Adrenal gland (tissue), 12 donors: ENCODE results near the gene EML1. TPM values are rescaled to one million over a fixed set of nuclear protein-coding genes. Genes with fewer than 3 reads are reported as not detected.
A peak's percentile ranks its signal among the peaks of the same experiment; 100 is the strongest.

Experiments
- DNase-seq, 7 donors: peaks; one replicate each; pipeline ENCODE4 v3.0.0-alpha.2; 2019 to 2020
- H3K27ac ChIP-seq, 5 donors: fragments of 200-600 bp; sonication (generic) in 4 of 5; 1 replicate in 3 of 5; 2 replicates in 2 of 5; pipeline versions ENCODE4 v1.5.1 to v1.8.0; 2016 to 2020; ENCODE audit warnings: mild to moderate bottlenecking in 1 of 5
- H3K27me3 ChIP-seq: fragments of 200-600 bp; 2 replicates; pipeline ENCODE4 v1.8.0; 2021
- H3K36me3 ChIP-seq, 2 donors: fragments of 200-600 bp; replicated peaks in 1 of 2; 1 replicate in 1 of 2; 2 replicates in 1 of 2; pipeline versions ENCODE4 v1.5.1 to v1.8.0; 2018 to 2022
- H3K4me1 ChIP-seq, 2 donors: fragments of 200-600 bp; replicated peaks in 1 of 2; 1 replicate in 1 of 2; 2 replicates in 1 of 2; pipeline versions ENCODE4 v1.5.1 to v1.8.0; 2018 to 2021
- H3K4me3 ChIP-seq, 4 donors: fragments of 200-600 bp; sonication (generic) in 3 of 4; one replicate each; pipeline ENCODE4 v1.5.1; 2016 to 2018
- H3K9me3 ChIP-seq, 3 donors: fragments of 200-600 bp; sonication (generic) in 1 of 3; replicated peaks in 1 of 3; 1 replicate in 2 of 3; 2 replicates in 1 of 3; pipeline versions ENCODE4 v1.5.1 to v1.8.0; 2016 to 2021
- POLR2A ChIP-seq, 2 donors: fragments of 450-650 bp; IDR thresholded peaks; one replicate each; pipeline ENCODE4 v1.6.1; 2017; ENCODE audit warnings: antibody characterized with exemption in 2 of 2, mild to moderate bottlenecking in 2 of 2, moderate library complexity in 1 of 2
- WGBS, 4 donors: extraction: QIAGEN DNeasy Blood & Tissue Kit in 2 of 4; methylation state at CpG; one replicate each; pipeline versions ENCODE4 v1.1.5 to v1.1.7; 2013 to 2017; 5-methylcytosine and 5-hydroxymethylcytosine counted together
- intact Hi-C, 2 donors: fragments of 100-400 bp; cut with DNase I; formaldehyde crosslinking; loops; one replicate each; pipeline versions ENCODE4 v1.14.1 to v1.15.0; 2022 to 2023
- polyA plus RNA-seq, 3 donors: library from polyadenylated mRNA; stranded (reverse); fragments of 200-250 nt in 2 of 3; fragments of 350-450 nt in 1 of 3; fragmentation: Illumina TruSeq in 1 of 3; extraction: RNeasy Lipid Tissue Mini Kit (QIAGEN cat#74804) in 1 of 3; gene quantifications; one replicate each; pipeline ENCODE4 v1.2.3, GENCODE V29; 2013 to 2014
- total RNA-seq, 9 donors: library from RNA; depleted of rRNA in 4 of 9; stranded (reverse); fragments of >200 nt in 4 of 9; fragments of 120-200 nt in 1 of 9; fragmentation: NEBNext Ultra II Directional in 1 of 9; extraction: Animal tissue kit (Norgen Biotek cat#: 25700) in 1 of 9; gene quantifications; one replicate each; pipeline versions ENCODE4 v1.1.0 to v1.2.4, GENCODE V29; 2013 to 2023
- TF ChIP-seq, protein P1 (sequence below), 6 experiments: fragments of 450-650 bp in 4 of 6; fragments of 200-600 bp in 2 of 6; sonication (generic) in 1 of 6; IDR thresholded peaks; 1 replicate in 5 of 6; 2 replicates in 1 of 6; pipeline versions ENCODE4 v1.5.1 to v1.8.0; 2016 to 2021; ENCODE audit warnings: antibody characterized with exemption in 6 of 6, mild to moderate bottlenecking in 2 of 6, moderate library complexity in 1 of 6
- donor health status: healthy with polysubstance abuse.
- donor health status: Bipolar disorder and iron deficiency.
- donor health status: DM: yes; HTN: yes; CAD: no.
- donor health status: DM: no; HTN: no; CAD: no.
- donor health status: DM: no; HTN: no; CAD: no.
- donor health status: DM: yes; HTN: yes; CAD: no.

Gene EML1
- total and polyA plus RNA-seq, 12 donors = 5.5 to 59.5 (median 16.2) TPM

GRCh38 chr14:99940064-99940463, 146.9 kb downstream of the EML1 start:
- peaks cover 0 to 11% of the 10 kb centered on the region in 2 donors for H3K36me3 ChIP-seq
- no peak for TF ChIP-seq POLR2A (IDR thresholded peaks at IDR 0.05)
- TF ChIP-seq, protein P1, sequence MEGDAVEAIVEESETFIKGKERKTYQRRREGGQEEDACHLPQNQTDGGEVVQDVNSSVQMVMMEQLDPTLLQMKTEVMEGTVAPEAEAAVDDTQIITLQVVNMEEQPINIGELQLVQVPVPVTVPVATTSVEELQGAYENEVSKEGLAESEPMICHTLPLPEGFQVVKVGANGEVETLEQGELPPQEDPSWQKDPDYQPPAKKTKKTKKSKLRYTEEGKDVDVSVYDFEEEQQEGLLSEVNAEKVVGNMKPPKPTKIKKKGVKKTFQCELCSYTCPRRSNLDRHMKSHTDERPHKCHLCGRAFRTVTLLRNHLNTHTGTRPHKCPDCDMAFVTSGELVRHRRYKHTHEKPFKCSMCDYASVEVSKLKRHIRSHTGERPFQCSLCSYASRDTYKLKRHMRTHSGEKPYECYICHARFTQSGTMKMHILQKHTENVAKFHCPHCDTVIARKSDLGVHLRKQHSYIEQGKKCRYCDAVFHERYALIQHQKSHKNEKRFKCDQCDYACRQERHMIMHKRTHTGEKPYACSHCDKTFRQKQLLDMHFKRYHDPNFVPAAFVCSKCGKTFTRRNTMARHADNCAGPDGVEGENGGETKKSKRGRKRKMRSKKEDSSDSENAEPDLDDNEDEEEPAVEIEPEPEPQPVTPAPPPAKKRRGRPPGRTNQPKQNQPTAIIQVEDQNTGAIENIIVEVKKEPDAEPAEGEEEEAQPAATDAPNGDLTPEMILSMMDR (IDR thresholded peaks at IDR 0.05) = no peak
- H3K27me3 ChIP-seq = no peaks in the 10 kb centered on the region
- H3K4me3 ChIP-seq = no peak overlapping the region
- H3K4me1 ChIP-seq = no peaks in the 10 kb centered on the region
- WGBS, 4 donors = 93 to 97% (median 95%) methylated on average over 15 of the region's 15 CpGs
- no peaks in the 10 kb centered on the region for H3K9me3 ChIP-seq
- no peak overlapping the region for H3K27ac ChIP-seq
- intact Hi-C loops = no loop called here
- DNase-seq = no peak

DNA sequence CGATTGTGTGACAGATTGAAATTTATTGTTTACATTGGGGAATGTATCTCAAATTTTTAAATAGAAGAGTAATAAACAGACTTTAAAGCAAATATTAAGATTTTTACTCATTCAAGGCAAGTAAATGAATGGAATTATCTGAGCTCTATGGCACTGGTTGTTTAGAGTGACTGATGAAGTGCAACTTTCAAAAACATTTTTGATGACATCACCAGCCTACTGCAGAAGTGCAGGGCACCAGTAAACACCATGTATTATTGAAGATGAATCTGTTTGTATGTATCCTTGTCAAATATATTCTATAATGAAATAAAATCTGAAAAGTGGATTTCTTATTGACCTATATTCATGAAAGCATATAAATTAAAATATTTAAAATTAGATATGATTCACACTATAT, 148.0 kb downstream of the EML1 start:
- WGBS, 4 donors = 67 to 90% (median 79%) methylated on average over 1 of the region's 1 CpG
- no peaks in the 10 kb centered on the region for H3K9me3 ChIP-seq
- intact Hi-C loops = no loop called here
- no peak for DNase-seq
- peaks cover 0 to 8% of the 10 kb centered on the region in 2 donors for H3K36me3 ChIP-seq
- H3K27ac ChIP-seq = no peak overlapping the region
- no peak for TF ChIP-seq POLR2A (IDR thresholded peaks at IDR 0.05)
- TF ChIP-seq, protein P1 (IDR thresholded peaks at IDR 0.05) = no peak
- no peaks in the 10 kb centered on the region for H3K27me3 ChIP-seq
- no peak overlapping the region for H3K4me3 ChIP-seq
- no peaks in the 10 kb centered on the region for H3K4me1 ChIP-seq

- H3K9me3 ChIP-seq = no peaks in the 10 kb centered on the region
- H3K36me3 ChIP-seq = peaks cover 0 to 4% of the 10 kb centered on the region in 2 donors
- no peak overlapping the region for H3K4me3 ChIP-seq
- 86 to 94% (median 92%) methylated on average over 8 to 9 of the region's 9 CpGs for WGBS, 4 donors
- TF ChIP-seq POLR2A (IDR thresholded peaks at IDR 0.05) = no peak
- TF ChIP-seq, protein P1 (IDR thresholded peaks at IDR 0.05) = no peak
- H3K27me3 ChIP-seq = no peaks in the 10 kb centered on the region
- intact Hi-C loops = no loop called here
- no peak for DNase-seq
- H3K4me1 ChIP-seq = peaks cover 0 to 12% of the 10 kb centered on the region in 2 donors
- no peak overlapping the region for H3K27ac ChIP-seq
Observed at GRCh38 chr14:99943620-99944019, 150.4 kb downstream of the EML1 start.

DNA sequence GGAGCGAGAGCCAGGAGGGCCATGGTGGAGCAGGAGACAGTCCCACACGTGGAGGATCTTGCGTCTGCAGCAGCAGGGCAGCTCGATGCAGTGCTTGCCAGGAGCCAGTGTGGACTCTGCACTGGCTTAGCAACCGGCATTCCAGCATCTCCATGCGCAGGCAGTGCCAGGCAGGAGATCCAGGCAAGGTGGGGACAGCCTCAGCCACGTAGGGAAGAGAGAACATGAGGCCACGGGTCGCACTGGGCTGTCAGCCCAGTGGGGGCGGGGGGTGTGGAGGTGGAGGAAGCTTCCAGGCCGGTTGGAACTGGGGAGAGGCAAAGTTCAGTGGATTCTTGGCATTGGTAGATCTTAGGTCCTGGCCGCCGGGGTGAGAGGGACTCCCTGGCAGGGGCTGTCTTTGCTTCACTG, 151.0 kb downstream of the EML1 start:
- no peak for TF ChIP-seq POLR2A (IDR thresholded peaks at IDR 0.05)
- TF ChIP-seq, protein P1 (IDR thresholded peaks at IDR 0.05) = no peak
- H3K4me3 ChIP-seq = no peak overlapping the region
- peaks cover 0 to 4% of the 10 kb centered on the region in 2 donors for H3K36me3 ChIP-seq
- peaks cover 0 to 12% of the 10 kb centered on the region in 2 donors for H3K4me1 ChIP-seq
- 76 to 89% (median 77%) methylated on average over 9 to 13 of the region's 13 CpGs for WGBS, 4 donors
- H3K27ac ChIP-seq = no peak overlapping the region
- peak in 1 of 7 donors; percentile 34 for DNase-seq
- no peaks in the 10 kb centered on the region for H3K9me3 ChIP-seq
- intact Hi-C loops = no loop called here
- no peaks in the 10 kb centered on the region for H3K27me3 ChIP-seq
